Right forelimb (tissue), 1 donor: ENCODE results near the gene PTPN23.
A peak's percentile ranks its signal among the peaks of the same experiment; 100 is the strongest.

Experiments
- DNase-seq: peaks from one replicate; pipeline ENCODE4 v3.0.0-alpha.2; 2018

PTPN23 gene

DNA sequence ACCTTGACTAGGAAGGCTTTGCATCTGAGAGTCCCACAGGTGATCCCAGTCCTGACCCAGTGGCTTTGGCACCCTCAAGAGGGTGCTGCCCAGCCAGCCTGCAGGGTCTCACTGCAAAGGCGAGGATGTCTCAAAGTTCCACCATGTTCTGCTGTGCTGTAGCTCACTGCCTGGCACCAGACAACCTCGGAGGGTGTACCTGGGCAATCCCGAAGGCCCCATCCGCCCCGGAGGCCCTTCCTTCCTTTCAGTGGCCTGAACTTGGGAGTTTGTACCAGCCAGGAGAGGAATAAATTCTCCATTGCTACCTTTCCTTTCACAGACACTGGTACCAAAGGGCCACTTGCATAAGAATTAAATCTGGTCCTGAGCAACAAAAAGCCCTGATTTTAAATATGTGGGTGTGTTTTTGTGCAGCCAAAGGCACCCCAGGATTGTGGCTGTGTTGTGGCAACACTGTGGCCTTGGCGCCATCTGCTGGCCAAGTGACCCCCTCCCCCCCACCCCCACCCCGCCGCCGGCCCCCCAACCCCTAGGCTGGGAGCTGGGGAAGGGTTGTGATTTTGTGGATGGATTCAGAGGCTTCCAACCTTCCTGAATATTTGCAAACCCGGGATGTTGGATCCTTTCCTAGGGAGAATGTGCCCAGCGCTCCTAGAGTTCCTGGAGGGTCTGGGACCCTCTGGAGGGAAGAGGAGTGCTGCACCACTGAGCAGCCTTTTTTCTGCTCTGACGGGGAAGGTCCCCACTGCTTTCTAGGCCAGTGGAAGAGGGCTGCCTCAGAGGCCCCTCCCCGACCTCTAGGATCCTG is 9.7 kb upstream of the PTPN23 start:
- DNase-seq = peak; percentile 51

GRCh38 chr3:47374587-47374986 is 6.2 kb upstream of the PTPN23 start:
- no peak for DNase-seq

GRCh38 chr3:47376393-47376792 is 4.4 kb upstream of the PTPN23 start:
- no peak for DNase-seq

DNA sequence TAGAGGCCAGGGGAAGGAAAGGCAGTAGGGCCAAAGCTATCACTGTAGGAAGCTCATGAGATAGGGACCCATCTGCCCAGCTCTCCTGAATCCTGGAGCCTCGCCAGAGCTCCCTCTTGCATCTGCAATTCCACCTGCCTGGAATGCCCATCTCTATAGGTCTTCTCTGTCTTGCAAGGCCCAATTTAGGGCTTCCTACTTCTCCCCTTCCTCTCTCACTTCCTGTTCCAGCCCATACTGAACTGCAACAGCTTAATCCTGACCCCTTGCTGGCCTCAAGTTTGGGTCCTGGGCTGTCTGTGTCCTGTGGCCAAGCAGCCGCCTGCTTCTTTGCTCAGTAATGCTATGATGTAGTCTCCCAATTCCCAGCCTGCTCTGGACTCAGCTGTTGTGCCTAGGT is 3.6 kb upstream of the PTPN23 start:
- no peak for DNase-seq

GRCh38 chr3:47378869-47379268 is 2.0 kb upstream of the PTPN23 start:
- DNase-seq = no peak

DNA sequence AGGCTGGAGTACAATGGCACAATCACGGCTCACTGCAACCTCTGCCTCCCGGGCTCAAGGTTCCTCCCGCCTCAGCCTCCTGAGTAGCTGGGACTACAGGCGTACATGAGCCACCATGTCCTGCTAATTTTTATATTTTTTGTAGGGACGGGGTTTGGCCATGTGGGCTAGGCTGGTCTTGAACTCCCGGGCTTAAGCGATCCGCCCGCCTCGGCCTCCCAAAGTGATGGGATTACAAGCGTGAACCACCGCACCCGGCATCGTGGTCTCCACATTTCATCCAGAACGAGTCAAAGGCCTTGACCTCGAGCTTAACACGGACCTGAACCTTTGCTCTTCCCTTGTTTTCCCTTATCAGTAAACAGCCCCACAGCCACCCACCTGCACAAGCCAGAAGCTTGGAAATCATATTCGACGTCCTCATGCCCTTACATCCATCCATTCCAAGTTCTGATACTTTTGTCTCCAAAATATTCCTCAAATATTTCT is 1.4 kb upstream of the PTPN23 start:
- DNase-seq = no peak

DNA sequence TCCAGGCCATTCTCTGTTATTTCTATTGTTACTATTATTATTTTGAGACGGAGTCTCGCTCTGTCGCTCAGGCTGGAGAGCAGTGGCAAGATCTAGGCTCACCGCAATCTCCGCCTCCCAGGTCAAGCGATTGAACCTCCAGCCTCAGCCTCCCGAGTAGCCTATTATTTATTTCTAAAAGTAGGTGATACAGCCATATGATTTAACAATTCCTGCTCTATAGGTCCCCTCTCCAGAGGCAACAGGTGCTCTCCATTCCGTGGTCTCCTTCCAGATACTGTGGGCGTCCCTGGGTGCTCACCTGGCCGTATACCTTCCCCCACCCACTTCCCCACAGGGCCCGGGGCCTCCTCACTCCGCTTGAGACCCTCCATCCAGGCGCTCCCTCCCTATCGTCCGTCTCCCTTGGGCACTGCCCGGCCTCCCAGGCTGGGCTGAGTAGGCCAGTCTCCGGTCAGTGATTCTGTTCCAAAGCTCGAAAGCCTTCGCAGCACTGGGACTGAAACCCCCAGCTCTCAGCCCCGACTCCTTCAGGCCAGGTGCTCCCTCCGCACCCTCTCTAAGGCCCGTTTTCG is 708 bp upstream of the PTPN23 start:
- no peak for DNase-seq

GRCh38 chr3:47381317-47382157 is 716 bp downstream of the PTPN23 start:
- DNase-seq = peak; percentile 91

GRCh38 chr3:47384425-47384824 is 3.6 kb downstream of the PTPN23 start:
- DNase-seq = no peak

GRCh38 chr3:47385007-47385406 is 4.2 kb downstream of the PTPN23 start:
- no peak for DNase-seq

GRCh38 chr3:47385796-47386195 is 5.0 kb downstream of the PTPN23 start:
- no peak for DNase-seq

- no peak for DNase-seq
Observed at GRCh38 chr3:47392933-47393332, 12.1 kb downstream of the PTPN23 start.

DNA sequence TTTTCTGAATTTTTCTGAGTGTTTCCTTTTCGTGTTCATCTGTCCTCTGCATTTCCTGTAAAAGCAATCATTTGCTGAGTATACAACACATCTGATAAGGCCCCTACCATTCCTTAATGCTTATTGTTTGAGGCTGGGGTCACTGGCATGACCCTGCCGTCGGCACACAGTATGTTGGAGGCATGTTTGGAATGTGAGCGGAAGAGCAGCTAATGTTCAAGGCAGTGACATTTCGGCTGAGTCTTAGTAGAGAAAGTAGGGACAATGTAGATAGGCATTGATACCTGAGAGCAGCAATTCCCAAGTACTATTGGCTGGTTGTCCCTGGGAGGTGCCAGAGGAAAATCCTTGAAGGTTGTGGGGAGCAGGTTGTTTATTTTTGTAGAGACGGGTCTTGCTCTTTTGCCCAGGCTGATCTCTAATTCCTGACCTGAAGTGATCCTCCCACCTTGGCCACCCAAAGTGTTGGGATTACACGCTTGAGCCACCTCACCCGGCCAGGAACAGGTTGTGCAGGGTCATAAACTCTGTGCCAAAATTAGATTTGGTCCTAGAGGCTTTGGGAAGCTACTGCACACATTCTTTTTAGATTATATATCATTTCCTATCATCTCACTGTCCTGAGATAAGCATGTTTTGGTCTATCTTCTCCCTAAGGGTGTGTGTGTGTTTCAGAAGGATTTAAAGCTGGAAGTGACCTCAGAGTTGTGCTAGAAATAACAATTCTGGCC is 13.5 kb downstream of the PTPN23 start:
- no peak for DNase-seq

GRCh38 chr3:47394881-47395280 is 14.1 kb downstream of the PTPN23 start:
- no peak for DNase-seq

DNA sequence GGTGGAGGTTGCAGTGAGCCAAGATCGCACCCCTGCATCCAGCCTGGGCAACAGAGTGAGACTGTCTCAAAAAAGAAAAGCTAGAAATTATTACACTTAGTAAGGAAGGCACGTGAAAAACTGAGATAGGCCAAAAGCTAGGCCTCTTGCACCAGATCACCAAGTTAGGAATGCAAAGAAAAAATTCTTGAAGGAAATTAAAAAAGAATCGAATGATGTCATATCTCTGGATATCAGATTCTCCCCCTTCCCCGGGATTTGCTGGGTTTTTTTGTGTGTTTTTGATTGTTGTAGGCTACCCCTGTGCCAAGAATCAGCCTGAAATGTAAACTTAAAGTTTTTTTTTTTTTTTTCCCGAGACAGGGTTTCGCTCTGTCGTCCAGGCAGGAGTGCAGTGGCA is 17.4 kb downstream of the PTPN23 start:
- DNase-seq = no peak

DNA sequence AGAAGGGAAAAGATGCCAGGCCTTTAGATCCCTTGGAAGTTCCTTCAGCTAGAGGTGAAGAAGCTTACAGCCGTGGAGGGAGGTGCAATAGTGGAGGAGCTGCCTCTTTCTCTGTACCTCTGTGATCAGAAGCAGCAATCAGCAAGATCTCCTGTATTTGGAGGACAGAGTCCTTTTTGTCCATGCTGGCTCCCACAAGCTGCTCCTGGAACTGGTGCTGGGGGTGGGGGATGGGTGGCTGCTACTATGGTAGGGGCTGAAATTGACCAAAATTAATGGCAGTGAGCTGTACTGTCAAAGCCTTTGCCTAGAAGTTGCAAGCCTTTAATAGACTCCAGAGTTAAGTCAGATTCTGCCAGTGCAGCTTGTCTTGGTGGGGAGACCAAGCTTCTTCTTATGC is 18.2 kb downstream of the PTPN23 start:
- DNase-seq = no peak

- DNase-seq = no peak
Observed at GRCh38 chr3:47399531-47400270, 18.9 kb downstream of the PTPN23 start.

DNA sequence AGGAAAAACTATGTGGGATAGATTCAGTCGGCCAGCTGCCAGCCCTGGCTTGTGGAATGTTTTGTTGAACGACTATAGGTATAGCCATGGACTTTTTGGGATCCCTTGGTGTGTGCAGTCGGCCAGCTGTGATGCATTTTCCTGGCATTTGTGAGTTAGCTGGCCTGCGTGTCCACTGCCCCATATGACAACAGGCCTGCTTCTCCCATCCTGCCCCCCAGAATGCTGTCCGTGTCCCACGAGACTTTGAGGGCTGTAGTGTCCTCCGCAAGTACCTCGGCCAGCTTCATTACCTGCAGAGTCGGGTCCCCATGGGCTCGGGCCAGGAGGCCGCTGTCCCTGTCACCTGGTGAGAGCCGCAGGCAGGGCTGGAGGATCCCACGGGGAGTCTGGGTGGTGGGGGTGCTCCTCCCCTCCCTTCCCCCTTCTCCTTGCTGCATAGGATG is 23.6 kb downstream of the PTPN23 start:
- DNase-seq = no peak

- DNase-seq = peak; percentile 63
Observed at GRCh38 chr3:47404955-47405790, 24.4 kb downstream of the PTPN23 start.

DNA sequence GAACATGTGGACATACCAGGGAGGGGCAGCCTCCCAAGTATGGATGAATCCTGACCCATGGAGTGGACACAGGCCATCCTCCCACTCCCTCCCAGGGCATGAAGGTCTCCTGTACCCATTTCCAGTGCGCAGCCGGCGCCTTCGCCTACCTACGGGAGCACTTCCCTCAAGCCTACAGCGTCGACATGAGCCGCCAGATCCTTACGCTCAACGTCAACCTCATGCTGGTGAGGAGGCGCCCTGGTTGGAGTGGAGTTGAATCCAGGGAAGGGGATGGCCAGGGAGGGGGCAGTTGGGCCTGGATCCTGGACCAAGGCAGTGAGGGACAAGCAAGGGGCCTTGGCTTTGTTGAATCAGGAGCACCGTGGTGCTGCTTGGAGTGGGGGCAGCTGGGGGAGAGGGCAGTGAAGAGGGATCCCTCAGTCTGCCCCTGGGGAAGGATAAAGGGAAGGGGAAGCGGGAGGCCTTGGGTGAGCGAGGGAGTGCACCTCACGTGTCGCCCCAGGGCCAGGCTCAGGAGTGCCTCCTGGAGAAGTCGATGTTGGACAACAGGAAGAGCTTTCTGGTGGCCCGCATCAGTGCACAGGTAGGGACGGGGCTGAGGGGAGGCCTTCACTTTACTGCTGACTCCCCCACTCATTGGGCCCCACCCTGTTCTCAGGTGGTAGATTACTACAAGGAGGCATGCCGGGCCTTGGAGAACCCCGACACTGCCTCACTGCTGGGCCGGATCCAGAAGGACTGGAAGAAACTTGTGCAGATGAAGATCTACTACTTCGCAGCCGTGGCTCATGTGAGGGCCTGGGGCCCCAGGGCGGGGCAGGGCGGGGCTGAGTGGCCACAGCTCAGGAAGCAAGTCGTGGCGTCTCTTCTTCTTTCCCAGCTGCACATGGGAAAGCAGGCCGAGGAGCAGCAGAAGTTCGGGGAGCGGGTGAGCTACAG is 25.3 kb downstream of the PTPN23 start:
- DNase-seq = no peak
